Endometrial microvascular endothelial cells (primary cell): Measurements from ENCODE around the gene RFTN1. TPM values are rescaled to one million over a fixed set of nuclear protein-coding genes. Genes with fewer than 3 reads are reported as not detected.

Experiments
- in situ Hi-C: cut with HindIII; loops from 2 replicates; pipeline ENCODE4 v1.10.0; 2017; ENCODE audit warnings: low sequenced_read_pairs, low pct_unique_long_range_greater_than_20kb; ENCODE audit errors: inconsistent ontology term
- total RNA-seq: library from RNA; depleted of rRNA; stranded (reverse); fragments of >200 nt; gene quantifications from one replicate; pipeline ENCODE4 v1.2.3, GENCODE V29; 2015; ENCODE audit errors: inconsistent ontology term

Gene RFTN1
- total RNA-seq, 1 donor from 2014 or later = 50.2 TPM

GRCh38 chr3:16332904-16333426, 180.5 kb downstream of the RFTN1 start:
- in situ Hi-C loops = no loop called here

GRCh38 chr3:16331319-16331883, 182.1 kb downstream of the RFTN1 start:
- in situ Hi-C loops = no loop called here

- in situ Hi-C loops = no loop called here
Observed at GRCh38 chr3:16330351-16330750, 183.1 kb downstream of the RFTN1 start.

GRCh38 chr3:16329826-16330129, 183.7 kb downstream of the RFTN1 start:
- in situ Hi-C loops = no loop called here

- in situ Hi-C loops = no loop called here
Observed at GRCh38 chr3:16329036-16329825, 184.3 kb downstream of the RFTN1 start.

GRCh38 chr3:16328124-16328523, 185.4 kb downstream of the RFTN1 start:
- in situ Hi-C loops = no loop called here

GRCh38 chr3:16326724-16327349, 186.7 kb downstream of the RFTN1 start:
- in situ Hi-C loops = no loop called here

- in situ Hi-C loops = no loop called here
Observed at GRCh38 chr3:16325850-16326249, 187.6 kb downstream of the RFTN1 start.

- in situ Hi-C loops = no loop called here
Observed at GRCh38 chr3:16323737-16324136, 189.8 kb downstream of the RFTN1 start.

- in situ Hi-C loops = no loop called here
Observed at GRCh38 chr3:16322189-16322588, 191.3 kb downstream of the RFTN1 start.

GRCh38 chr3:16320711-16321110, 192.8 kb downstream of the RFTN1 start:
- in situ Hi-C loops = no loop called here

- in situ Hi-C loops = no loop called here
Observed at GRCh38 chr3:16319723-16320122, 193.8 kb downstream of the RFTN1 start.

- in situ Hi-C loops = no loop called here
Observed at GRCh38 chr3:16319307-16319706, 194.2 kb downstream of the RFTN1 start.

GRCh38 chr3:16318176-16318575, 195.3 kb downstream of the RFTN1 start:
- in situ Hi-C loops = no loop called here

GRCh38 chr3:16317561-16317945, 195.9 kb downstream of the RFTN1 start:
- in situ Hi-C loops = no loop called here

GRCh38 chr3:16316847-16317560, 196.5 kb downstream of the RFTN1 start:
- in situ Hi-C loops = no loop called here

GRCh38 chr3:16316396-16316795, 197.1 kb downstream of the RFTN1 start:
- in situ Hi-C loops = no loop called here

GRCh38 chr3:16315623-16316022, 197.9 kb downstream of the RFTN1 start:
- in situ Hi-C loops = no loop called here

GRCh38 chr3:16313886-16314645, 199.4 kb downstream of the RFTN1 start:
- in situ Hi-C loops = no loop called here
